ENCODE data around the gene ARF6.

The ARF6 gene

GRCh38 chr14:49924852-49925251 is 32.0 kb downstream of the ARF6 start:
- DNase-seq (ENCODE audit: insufficient read length, low spot score) (no peak), FAIRE-seq (no peak)
- TF ChIP-seq CTCF (IDR thresholded peaks at IDR 0.05; ENCODE audit: insufficient read depth, missing control alignments) = no peak

DNA sequence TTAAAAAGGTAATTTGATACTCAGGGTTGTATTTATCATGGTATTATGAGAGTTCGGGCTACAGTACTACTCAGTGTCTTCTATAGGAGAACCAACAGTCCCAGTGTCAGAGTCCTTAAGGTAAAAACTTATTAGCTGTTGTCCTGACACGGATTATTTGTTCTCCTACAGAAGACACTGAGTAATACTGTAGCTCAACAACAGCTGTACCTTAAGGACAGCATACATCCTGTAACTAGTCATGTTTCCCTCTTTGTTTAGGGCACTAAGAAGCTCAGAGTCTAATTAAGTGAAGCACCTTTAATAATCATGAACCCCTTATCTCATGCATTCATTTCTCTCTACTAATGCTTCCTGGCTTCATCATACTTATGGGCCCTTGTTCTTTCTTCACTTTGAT is 33.9 kb downstream of the ARF6 start:
- DNase-seq (ENCODE audit: insufficient read length, low spot score) (no peak), FAIRE-seq (no peak)
- TF ChIP-seq CTCF (IDR thresholded peaks at IDR 0.05; ENCODE audit: insufficient read depth, missing control alignments) = no peak

- DNase-seq (ENCODE audit: insufficient read length, low spot score) (no peak), FAIRE-seq (no peak)
- TF ChIP-seq CTCF (IDR thresholded peaks at IDR 0.05; ENCODE audit: insufficient read depth, missing control alignments) = no peak
These were observed 35.1 kb downstream of the ARF6 start for GRCh38 chr14:49928015-49928414.

DNA sequence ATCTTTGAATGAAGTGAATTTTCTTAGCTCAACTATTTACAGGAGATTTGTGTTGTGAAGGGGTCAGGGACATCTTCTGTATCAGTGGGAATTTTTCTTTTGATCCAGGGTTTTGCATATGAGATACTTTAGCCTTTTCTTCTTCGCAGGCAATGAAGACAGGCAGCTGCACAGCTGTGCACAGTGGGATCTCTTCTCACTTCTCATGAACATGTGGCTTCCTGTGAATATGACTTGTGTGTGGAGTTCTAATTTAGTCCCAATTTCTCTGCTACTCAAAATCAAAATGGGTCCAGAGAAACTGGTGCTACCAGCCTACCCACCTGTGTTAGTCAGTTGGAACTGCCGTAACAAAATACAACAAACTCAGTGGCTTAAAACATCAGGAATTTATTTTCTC is 37.8 kb downstream of the ARF6 start:
- DNase-seq (ENCODE audit: insufficient read length, low spot score) (no peak), FAIRE-seq (no peak)
- TF ChIP-seq CTCF (IDR thresholded peaks at IDR 0.05; ENCODE audit: insufficient read depth, missing control alignments) = no peak

DNA sequence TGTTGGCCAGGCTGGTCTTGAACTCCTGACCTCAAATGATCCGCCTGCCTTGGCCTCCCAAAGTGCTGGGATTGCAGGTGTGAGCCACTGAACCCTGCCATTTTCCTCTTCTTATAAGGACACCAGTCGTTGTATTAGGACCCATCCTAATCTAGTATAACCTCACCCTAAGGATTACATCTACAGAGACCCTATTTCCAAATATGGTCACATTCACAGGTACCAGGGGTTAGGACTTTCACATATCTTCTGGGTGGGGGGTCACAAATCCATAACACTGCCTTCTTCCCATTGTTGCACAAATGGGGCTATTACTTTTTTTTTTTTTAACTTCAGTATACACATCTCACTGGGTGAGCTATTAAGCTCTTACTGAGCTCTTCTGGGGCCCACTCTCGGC is 38.6 kb downstream of the ARF6 start:
- DNase-seq (ENCODE audit: insufficient read length, low spot score) (no peak), FAIRE-seq (no peak)
- TF ChIP-seq CTCF (IDR thresholded peaks at IDR 0.05; ENCODE audit: insufficient read depth, missing control alignments) = no peak

DNA sequence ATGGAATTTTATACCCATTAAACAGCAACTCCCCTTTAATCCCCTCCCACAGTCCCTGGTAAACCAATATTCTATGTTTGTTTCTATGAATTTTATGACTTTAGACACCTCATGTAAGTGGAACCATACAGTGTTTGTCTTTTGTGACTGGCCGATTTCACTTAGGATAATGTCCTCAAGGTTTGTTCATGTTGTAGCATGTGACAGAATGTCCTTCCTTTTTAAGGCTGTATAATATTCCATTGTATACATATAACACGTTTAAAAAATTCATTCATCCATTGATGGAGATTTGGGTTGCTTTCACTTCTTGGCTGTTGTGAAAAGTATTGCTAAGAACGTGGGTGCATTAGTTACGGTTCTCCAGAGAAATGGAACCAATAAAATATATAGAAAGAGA is 40.2 kb downstream of the ARF6 start:
- no peak for TF ChIP-seq CTCF (IDR thresholded peaks at IDR 0.05; ENCODE audit: insufficient read depth, missing control alignments)
- DNase-seq (ENCODE audit: insufficient read length, low spot score) (no peak), FAIRE-seq (no peak)

DNA sequence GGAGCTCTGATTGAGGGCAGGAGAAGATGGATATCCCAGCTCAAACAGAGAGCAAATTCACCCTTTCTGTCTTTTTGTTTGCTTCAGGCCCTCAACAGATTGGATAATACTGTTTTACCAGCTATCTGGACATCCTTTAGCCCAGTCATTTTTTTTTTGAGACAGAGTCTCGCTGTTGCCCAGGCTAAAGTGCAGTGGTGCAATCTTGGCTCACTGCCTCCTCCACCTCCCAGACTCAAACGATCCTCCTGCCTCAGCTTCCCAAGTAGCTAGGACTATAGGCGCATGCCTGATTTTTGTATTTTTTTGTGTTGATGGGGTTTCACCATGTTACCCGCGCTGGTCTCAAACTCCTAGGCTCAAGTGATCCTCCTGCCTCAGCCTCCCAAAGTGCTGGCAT is 40.8 kb downstream of the ARF6 start:
- DNase-seq (ENCODE audit: insufficient read length, low spot score) (no peak), FAIRE-seq (no peak)
- TF ChIP-seq CTCF (IDR thresholded peaks at IDR 0.05; ENCODE audit: insufficient read depth, missing control alignments) = no peak
